ENCODE results near the gene CLSTN2.

The CLSTN2 gene

DNA sequence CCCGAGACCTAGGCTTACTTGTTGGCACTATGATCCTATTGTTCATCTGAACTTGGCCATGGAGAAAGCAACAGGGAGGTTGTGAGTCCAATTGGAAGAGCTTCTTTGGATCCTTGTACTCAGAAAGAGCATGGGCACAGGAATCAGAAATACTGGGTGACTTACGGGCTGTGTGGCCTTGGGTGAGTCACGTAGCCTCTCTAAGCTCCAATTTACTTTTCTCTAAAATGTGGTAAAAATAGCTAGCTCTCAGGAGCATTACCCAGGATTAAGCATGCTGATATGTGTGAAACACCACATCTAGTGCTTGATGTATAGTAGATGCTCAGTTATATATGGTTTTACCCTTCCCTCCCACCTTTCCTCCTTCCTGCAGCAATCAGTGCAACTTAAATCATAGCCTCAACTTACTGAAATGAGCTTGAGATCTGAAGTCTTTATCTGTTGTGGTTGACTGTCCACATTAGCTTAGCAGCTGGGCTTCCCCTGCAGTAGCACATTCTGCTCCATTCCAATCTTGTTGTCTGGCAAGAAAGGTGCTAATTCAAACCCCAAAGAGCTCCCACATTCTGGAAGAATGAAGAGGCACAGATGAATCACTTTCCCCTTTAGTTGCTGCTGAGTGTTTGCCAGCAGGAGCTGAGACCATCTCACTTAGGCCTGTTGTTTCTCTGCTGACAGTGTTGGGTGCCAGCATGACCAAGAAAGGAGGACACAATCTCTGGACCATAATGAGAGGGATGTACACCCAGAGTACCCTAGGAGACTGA is 443.8 kb downstream of the CLSTN2 start:
- Histone ChIP-seq H3K27me3 (ENCODE audit: control insufficient read depth in 1 of 2, insufficient read depth in 2 of 2, low read length in 2 of 2) (no peaks in the 10 kb centered on the region), H3K4me1 (ENCODE audit: control insufficient read depth in 1 of 2, insufficient read depth in 2 of 2, low read length in 2 of 2) (no peaks in the 10 kb centered on the region), H3K9ac (ENCODE audit: low read depth in 1 of 2, low read length in 2 of 2) (no peak overlapping the region), H3K36me3 (ENCODE audit: control insufficient read depth in 1 of 2, insufficient read depth in 2 of 2, low read length in 2 of 2) (no peaks in the 10 kb centered on the region), H3K27ac (ENCODE audit: low read depth, low read length) (no peak overlapping the region), H3K4me3 (ENCODE audit: low read depth in 1 of 2, low read length in 2 of 2) (no peak overlapping the region), H3K9me3 (ENCODE audit: control insufficient read depth in 1 of 2, low read length in 2 of 2) (no peaks in the 10 kb centered on the region)

DNA sequence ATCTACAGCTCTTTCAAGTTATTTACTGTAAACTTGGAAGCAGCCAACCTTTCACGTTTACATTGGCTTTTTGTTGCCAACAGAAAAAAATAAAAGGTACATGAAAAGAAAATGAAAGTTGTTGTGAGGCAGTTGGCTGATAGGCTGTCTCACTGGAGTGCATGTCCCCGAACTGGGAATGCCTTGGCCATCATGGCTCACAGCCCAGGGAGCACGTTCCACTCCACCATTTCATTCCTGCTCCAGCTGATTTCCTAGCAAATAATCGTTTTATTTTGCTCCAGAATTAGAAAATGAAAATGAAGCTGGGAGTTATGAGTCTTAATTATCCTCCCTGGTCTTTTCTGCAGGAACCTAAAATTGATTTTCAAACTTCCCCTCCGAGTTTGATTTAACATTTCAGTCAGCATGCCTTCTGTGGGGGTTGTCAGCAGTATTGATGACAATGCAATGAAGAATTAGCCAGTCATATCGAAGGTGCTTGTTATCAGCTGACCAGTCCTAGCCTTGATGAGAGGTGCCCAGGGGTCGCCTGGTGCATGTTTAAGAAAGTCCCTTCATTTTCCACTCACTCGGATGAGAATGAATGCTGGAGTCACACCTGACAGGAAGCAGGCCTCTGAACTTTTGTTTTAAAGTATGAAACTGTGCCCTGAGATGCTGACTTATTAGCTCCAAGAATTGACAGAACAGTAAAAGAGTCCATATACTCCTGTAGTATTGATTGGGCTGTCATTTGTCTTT is 449.2 kb downstream of the CLSTN2 start:
- Histone ChIP-seq H3K9ac (ENCODE audit: low read depth in 1 of 2, low read length in 2 of 2) (no peak overlapping the region), H3K9me3 (ENCODE audit: control insufficient read depth in 1 of 2, low read length in 2 of 2) (no peaks in the 10 kb centered on the region), H3K36me3 (ENCODE audit: control insufficient read depth in 1 of 2, insufficient read depth in 2 of 2, low read length in 2 of 2) (no peaks in the 10 kb centered on the region), H3K4me1 (ENCODE audit: control insufficient read depth in 1 of 2, insufficient read depth in 2 of 2, low read length in 2 of 2) (no peaks in the 10 kb centered on the region), H3K4me3 (ENCODE audit: low read depth in 1 of 2, low read length in 2 of 2) (peak overlapping the region in 1 of 2 donors; percentile 7), H3K27me3 (ENCODE audit: control insufficient read depth in 1 of 2, insufficient read depth in 2 of 2, low read length in 2 of 2) (no peaks in the 10 kb centered on the region), H3K27ac (ENCODE audit: low read depth, low read length) (no peak overlapping the region)

DNA sequence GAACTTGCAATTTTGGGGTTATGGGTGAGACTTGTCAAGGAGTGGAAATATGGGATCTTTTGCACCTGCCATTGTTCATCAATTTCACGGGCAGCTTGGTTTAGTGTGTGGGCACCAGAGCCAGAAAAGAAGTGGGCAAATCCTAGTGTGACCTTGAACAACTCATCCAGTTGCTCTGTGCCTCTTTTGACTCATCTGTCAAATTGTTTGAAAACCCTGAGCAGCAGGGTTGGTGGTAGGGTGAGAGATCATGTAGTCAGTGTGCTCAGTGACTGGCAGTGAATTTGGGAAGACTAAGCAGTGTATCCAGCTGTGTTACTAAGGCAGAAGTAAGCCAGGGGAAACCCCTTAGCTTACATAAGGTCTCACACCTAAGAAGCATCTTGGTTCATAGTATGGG is 449.9 kb downstream of the CLSTN2 start:
- no peaks in the 10 kb centered on the region for H3K36me3 ChIP-seq (ENCODE audit: control insufficient read depth in 1 of 2, insufficient read depth in 2 of 2, low read length in 2 of 2)
- no peaks in the 10 kb centered on the region for H3K27me3 ChIP-seq (ENCODE audit: control insufficient read depth in 1 of 2, insufficient read depth in 2 of 2, low read length in 2 of 2)
- no peak overlapping the region for H3K4me3 ChIP-seq (ENCODE audit: low read depth in 1 of 2, low read length in 2 of 2)
- H3K27ac ChIP-seq (ENCODE audit: low read depth, low read length): no peak overlapping the region
- H3K9ac ChIP-seq (ENCODE audit: low read depth in 1 of 2, low read length in 2 of 2): no peak overlapping the region
- H3K4me1 ChIP-seq (ENCODE audit: control insufficient read depth in 1 of 2, insufficient read depth in 2 of 2, low read length in 2 of 2): no peaks in the 10 kb centered on the region
- no peaks in the 10 kb centered on the region for H3K9me3 ChIP-seq (ENCODE audit: control insufficient read depth in 1 of 2, low read length in 2 of 2)

DNA sequence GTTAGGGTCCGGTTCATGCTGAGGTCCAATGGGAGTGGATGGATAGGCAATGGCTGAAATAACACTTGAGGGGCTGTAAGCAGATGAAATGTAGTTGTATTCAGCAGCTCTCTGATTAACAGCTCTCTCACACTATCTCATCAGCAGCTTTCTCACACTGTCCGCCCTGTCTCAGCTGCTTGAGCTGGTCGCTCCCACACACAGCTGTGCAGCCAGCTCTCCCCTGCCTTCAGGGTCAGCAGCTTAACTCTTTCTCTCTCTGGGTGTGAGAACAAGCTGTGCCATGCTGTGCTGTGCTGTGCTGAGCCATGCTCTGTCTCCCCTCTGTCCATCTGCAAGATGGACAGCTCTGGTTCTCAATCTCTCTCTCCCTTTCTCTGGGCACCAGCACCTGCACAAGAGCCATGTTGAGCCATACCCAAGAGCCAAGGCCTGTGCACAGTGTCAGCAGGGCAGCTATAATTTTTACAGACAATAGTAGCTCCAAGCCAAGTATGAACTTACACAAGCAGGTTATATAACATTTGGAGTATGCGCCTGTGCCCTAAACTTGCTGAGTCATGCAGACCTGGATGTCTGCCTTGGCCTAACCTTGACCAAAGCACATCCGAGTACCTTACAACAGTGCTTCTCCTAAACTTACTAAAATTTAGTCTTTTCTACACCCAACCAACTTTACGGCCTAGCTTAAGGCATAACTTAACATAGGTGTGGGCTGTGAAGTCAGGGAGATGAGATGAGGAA is 451.5 kb downstream of the CLSTN2 start:
- Histone ChIP-seq H3K27me3 (ENCODE audit: control insufficient read depth in 1 of 2, insufficient read depth in 2 of 2, low read length in 2 of 2) (no peaks in the 10 kb centered on the region), H3K9ac (ENCODE audit: low read depth in 1 of 2, low read length in 2 of 2) (no peak overlapping the region), H3K9me3 (ENCODE audit: control insufficient read depth in 1 of 2, low read length in 2 of 2) (no peaks in the 10 kb centered on the region), H3K4me3 (ENCODE audit: low read depth in 1 of 2, low read length in 2 of 2) (no peak overlapping the region), H3K27ac (ENCODE audit: low read depth, low read length) (no peak overlapping the region), H3K36me3 (ENCODE audit: control insufficient read depth in 1 of 2, insufficient read depth in 2 of 2, low read length in 2 of 2) (no peaks in the 10 kb centered on the region), H3K4me1 (ENCODE audit: control insufficient read depth in 1 of 2, insufficient read depth in 2 of 2, low read length in 2 of 2) (no peaks in the 10 kb centered on the region)

DNA sequence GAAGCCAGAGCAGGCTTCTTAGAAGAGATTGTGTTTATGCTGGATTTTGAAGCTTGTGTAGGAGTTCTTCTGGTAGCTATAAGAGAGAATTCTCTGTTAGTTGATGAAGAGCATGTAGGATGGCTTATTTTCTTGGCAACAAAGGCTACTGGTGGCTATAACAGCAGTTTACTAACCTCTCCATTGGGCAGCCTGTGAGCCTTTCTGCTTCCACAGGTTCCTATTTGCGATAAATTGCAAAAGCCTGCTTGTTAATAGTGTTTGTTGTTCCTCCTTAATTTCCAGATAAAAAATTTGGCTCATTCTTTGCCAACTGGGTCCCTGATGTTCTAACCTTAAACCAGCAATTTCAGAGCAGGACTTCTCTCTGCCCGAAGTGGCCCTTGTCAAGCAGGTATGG is 452.3 kb downstream of the CLSTN2 start:
- H3K27ac ChIP-seq (ENCODE audit: low read depth, low read length): no peak overlapping the region
- H3K9ac ChIP-seq (ENCODE audit: low read depth in 1 of 2, low read length in 2 of 2): no peak overlapping the region
- no peaks in the 10 kb centered on the region for H3K27me3 ChIP-seq (ENCODE audit: control insufficient read depth in 1 of 2, insufficient read depth in 2 of 2, low read length in 2 of 2)
- H3K9me3 ChIP-seq (ENCODE audit: control insufficient read depth in 1 of 2, low read length in 2 of 2): no peaks in the 10 kb centered on the region
- H3K36me3 ChIP-seq (ENCODE audit: control insufficient read depth in 1 of 2, insufficient read depth in 2 of 2, low read length in 2 of 2): no peaks in the 10 kb centered on the region
- no peak overlapping the region for H3K4me3 ChIP-seq (ENCODE audit: low read depth in 1 of 2, low read length in 2 of 2)
- no peaks in the 10 kb centered on the region for H3K4me1 ChIP-seq (ENCODE audit: control insufficient read depth in 1 of 2, insufficient read depth in 2 of 2, low read length in 2 of 2)

DNA sequence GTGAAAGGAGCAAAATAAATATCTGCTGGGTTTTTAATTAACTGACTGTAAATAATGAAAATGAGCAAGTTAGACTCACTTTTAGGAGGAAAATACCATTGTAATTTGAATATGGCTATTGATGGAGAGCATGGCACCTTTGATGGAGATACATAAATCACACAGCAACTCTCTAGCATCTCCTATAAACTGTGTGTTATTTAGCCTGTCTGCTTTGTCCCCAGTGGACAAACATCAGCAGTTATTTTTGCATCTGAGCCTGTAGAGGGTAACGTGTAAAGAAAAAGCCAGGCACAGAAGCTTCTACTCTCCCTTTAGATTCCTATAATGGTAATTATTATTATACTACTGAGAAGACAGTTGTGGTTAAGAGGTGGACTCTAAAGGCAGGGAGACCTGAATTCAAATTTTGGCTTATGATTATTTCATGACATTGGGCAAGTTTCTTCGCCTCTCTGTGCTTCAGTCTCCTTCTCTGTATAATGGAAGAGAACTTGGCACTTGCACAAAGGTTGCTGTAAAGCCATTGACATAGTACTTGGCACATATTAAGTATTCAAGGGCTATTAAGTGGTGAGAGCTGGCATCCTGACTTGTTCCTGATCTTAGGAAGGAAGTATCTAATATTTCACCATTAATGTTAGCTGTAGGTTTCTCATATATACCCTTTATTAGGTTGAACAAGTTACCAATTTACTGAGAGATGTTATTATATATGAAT is 453.4 kb downstream of the CLSTN2 start:
- H3K9ac ChIP-seq (ENCODE audit: low read depth in 1 of 2, low read length in 2 of 2): no peak overlapping the region
- H3K9me3 ChIP-seq (ENCODE audit: control insufficient read depth in 1 of 2, low read length in 2 of 2): no peaks in the 10 kb centered on the region
- no peaks in the 10 kb centered on the region for H3K36me3 ChIP-seq (ENCODE audit: control insufficient read depth in 1 of 2, insufficient read depth in 2 of 2, low read length in 2 of 2)
- H3K27me3 ChIP-seq (ENCODE audit: control insufficient read depth in 1 of 2, insufficient read depth in 2 of 2, low read length in 2 of 2): no peaks in the 10 kb centered on the region
- H3K4me3 ChIP-seq (ENCODE audit: low read depth in 1 of 2, low read length in 2 of 2): no peak overlapping the region
- H3K4me1 ChIP-seq (ENCODE audit: control insufficient read depth in 1 of 2, insufficient read depth in 2 of 2, low read length in 2 of 2): no peaks in the 10 kb centered on the region
- H3K27ac ChIP-seq (ENCODE audit: low read depth, low read length): no peak overlapping the region

DNA sequence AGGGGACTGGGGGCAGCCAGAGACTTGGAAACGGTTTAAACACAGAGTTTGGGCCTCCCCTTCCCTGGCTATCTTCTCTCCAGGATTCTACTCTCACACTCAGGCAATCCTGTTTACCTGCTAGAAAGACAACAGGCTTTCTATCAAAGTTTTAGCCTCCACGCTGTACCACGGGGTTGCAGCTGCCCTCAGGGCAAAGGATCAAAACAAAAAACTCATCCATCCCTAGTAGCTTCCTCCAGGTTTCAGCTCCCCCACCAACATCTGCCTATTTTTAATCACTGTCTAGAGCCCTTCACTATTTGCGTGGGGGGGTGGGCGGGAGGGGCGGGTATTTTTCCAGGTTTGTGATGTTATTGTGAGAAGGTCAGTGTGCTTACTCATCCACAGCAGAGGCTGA is 456.1 kb downstream of the CLSTN2 start:
- Histone ChIP-seq H3K4me1 (ENCODE audit: control insufficient read depth in 1 of 2, insufficient read depth in 2 of 2, low read length in 2 of 2) (no peaks in the 10 kb centered on the region), H3K9ac (ENCODE audit: low read depth in 1 of 2, low read length in 2 of 2) (no peak overlapping the region), H3K4me3 (ENCODE audit: low read depth in 1 of 2, low read length in 2 of 2) (no peak overlapping the region), H3K27me3 (ENCODE audit: control insufficient read depth in 1 of 2, insufficient read depth in 2 of 2, low read length in 2 of 2) (no peaks in the 10 kb centered on the region), H3K36me3 (ENCODE audit: control insufficient read depth in 1 of 2, insufficient read depth in 2 of 2, low read length in 2 of 2) (no peaks in the 10 kb centered on the region), H3K27ac (ENCODE audit: low read depth, low read length) (no peak overlapping the region), H3K9me3 (ENCODE audit: control insufficient read depth in 1 of 2, low read length in 2 of 2) (no peaks in the 10 kb centered on the region)

DNA sequence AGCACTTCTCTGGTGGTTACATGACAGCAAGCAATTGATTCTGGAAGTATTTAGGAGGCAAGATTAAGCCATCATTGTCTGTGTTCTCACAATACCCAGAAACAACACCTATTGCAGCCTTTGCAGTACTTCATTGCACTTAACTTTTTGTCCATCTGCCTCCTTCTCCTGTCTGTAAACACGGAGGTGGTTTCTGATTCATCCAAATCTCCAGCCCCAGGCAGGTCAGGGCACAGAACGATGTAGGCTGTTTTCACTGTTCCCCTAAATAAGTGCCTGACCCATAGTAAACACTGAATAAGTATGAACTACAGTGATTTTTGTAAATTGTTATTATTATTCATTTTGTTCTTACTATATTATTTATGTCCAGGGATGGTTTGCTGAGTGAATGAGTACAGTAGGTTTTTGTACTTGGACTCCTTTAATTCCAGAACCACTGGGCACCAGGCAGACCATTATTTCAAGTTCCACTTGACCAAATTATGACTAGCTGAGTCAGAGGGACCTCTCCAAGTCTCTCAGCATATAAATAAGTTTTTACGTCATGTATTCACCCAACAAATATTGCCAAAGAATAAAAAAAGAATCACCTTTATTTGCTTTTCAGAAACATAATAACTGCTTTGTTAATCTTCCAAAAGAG is 459.6 kb downstream of the CLSTN2 start:
- H3K27ac ChIP-seq (ENCODE audit: low read depth, low read length): no peak overlapping the region
- H3K36me3 ChIP-seq (ENCODE audit: control insufficient read depth in 1 of 2, insufficient read depth in 2 of 2, low read length in 2 of 2): no peaks in the 10 kb centered on the region
- no peaks in the 10 kb centered on the region for H3K9me3 ChIP-seq (ENCODE audit: control insufficient read depth in 1 of 2, low read length in 2 of 2)
- no peak overlapping the region for H3K9ac ChIP-seq (ENCODE audit: low read depth in 1 of 2, low read length in 2 of 2)
- no peak overlapping the region for H3K4me3 ChIP-seq (ENCODE audit: low read depth in 1 of 2, low read length in 2 of 2)
- H3K4me1 ChIP-seq (ENCODE audit: control insufficient read depth in 1 of 2, insufficient read depth in 2 of 2, low read length in 2 of 2): no peaks in the 10 kb centered on the region
- no peaks in the 10 kb centered on the region for H3K27me3 ChIP-seq (ENCODE audit: control insufficient read depth in 1 of 2, insufficient read depth in 2 of 2, low read length in 2 of 2)

DNA sequence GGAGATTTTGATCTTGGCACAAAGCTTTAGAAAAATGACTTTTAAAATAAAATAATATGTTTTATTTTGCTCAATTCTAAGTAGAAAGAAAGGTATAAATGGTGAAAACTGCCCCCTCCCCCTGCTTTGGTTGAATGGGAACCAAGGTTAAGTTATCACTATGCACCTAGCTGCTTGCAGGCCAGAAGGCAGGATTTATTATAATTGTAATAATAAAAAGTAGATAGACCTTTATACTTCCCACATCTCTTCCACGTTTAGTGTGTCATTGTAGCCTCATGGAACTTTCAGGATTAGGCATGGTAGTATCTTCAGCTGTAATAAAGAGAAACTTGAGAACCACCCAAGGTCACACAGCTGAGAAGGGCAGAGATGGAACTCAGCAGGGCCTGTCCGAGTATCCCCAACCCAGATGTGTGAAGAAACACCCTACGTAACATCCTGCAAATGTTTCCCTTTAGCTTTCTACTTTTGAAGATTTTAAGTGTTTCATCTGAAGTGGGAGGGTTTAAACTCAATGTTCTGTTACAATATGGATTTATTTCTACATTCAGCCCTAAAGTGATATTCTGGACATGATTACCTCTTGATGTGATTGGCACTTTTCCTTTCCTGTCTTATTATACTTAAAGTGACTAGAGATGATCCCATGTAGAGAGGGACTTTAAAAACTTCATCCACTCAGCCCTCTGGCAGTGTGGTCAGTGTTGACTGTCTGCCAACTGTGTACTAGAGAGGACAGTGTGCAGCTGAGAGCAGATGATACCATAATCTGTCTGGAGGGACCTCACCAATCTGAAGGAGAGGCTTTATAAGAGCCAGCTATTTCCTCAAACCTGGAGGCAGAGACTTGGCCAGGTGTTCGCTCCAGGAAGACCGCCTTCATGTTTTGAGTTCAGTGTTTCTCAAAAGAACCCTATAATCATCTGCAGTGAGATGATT is 460.4 kb downstream of the CLSTN2 start:
- Histone ChIP-seq H3K27me3 (ENCODE audit: control insufficient read depth in 1 of 2, insufficient read depth in 2 of 2, low read length in 2 of 2) (no peaks in the 10 kb centered on the region), H3K9me3 (ENCODE audit: control insufficient read depth in 1 of 2, low read length in 2 of 2) (no peaks in the 10 kb centered on the region), H3K4me1 (ENCODE audit: control insufficient read depth in 1 of 2, insufficient read depth in 2 of 2, low read length in 2 of 2) (no peaks in the 10 kb centered on the region), H3K9ac (ENCODE audit: low read depth in 1 of 2, low read length in 2 of 2) (no peak overlapping the region), H3K4me3 (ENCODE audit: low read depth in 1 of 2, low read length in 2 of 2) (no peak overlapping the region), H3K36me3 (ENCODE audit: control insufficient read depth in 1 of 2, insufficient read depth in 2 of 2, low read length in 2 of 2) (no peaks in the 10 kb centered on the region), H3K27ac (ENCODE audit: low read depth, low read length) (no peak overlapping the region)

Measured in duodenal mucosa (tissue), 2 donors.